Coronary artery (tissue), 2 donors: ENCODE data around the gene ERC2.

Source experiments
- DNase-seq: peaks from one replicate; pipeline ENCODE4 v3.0.0-alpha.2; 2017; ENCODE audit warnings: low spot score
- H3K27ac ChIP-seq, 2 donors: fragments of 200-600 bp; sonication (generic); one replicate each; pipeline ENCODE4 v1.5.1; 2016 to 2019
- H3K4me3 ChIP-seq: fragments of 200-600 bp; sonication (generic); 2 replicates; pipeline ENCODE4 v1.5.1; 2016; ENCODE audit warnings: mild to moderate bottlenecking, moderate library complexity
- TF ChIP-seq, protein P1 (sequence below): fragments of 200-600 bp; sonication (generic); IDR thresholded peaks from one replicate; pipeline ENCODE4 v1.5.1; 2019; ENCODE audit warnings: antibody characterized with exemption

The ERC2 gene

DNA sequence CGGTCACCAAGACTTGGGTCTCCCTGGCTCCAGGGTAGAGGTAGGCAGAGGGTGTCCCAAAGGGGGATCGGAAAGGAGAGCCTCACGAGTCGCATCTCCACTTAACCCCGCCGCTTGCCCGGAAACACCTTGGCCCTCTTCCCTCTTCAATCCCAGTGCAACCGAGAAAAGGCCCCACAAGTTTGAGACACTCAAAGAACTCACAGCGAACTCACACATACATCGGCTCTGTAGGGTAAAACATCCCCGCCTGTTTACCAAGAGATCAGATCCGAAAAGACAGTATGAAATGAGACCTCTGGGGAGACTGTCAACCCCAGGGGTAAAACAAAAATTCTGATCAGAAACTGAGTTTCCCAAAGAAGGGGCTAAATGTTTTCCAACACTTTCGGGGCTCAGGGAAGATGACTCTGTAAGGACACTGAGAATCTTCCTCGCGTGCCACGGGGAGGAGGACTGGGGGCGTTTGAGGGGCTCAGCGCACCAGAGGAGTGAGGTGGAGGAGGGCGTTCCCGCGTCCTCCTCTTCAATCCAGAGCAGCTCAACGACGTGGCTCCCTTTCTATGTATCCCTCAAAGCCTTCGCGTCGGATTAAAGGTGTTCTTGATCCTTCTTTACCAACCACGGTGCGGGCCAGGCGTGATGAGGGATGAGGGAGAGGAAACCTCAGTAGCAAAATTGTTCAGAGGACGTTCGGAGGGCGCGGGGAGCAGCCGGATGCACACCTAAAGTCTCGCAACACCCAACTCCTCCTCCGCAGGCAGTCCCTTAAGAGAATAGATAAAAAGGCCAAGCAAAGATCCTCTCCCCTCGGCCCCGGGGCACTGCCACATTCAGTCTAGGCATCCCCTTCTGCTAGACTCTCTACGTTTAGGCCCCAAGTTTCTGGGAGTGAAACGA, 984.8 kb downstream of the ERC2 start:
- TF ChIP-seq, protein P1, sequence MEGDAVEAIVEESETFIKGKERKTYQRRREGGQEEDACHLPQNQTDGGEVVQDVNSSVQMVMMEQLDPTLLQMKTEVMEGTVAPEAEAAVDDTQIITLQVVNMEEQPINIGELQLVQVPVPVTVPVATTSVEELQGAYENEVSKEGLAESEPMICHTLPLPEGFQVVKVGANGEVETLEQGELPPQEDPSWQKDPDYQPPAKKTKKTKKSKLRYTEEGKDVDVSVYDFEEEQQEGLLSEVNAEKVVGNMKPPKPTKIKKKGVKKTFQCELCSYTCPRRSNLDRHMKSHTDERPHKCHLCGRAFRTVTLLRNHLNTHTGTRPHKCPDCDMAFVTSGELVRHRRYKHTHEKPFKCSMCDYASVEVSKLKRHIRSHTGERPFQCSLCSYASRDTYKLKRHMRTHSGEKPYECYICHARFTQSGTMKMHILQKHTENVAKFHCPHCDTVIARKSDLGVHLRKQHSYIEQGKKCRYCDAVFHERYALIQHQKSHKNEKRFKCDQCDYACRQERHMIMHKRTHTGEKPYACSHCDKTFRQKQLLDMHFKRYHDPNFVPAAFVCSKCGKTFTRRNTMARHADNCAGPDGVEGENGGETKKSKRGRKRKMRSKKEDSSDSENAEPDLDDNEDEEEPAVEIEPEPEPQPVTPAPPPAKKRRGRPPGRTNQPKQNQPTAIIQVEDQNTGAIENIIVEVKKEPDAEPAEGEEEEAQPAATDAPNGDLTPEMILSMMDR, result no peak
- DNase-seq, result no peak
- Histone ChIP-seq H3K4me3 (no peak overlapping the region), H3K27ac (no peak overlapping the region)

DNA sequence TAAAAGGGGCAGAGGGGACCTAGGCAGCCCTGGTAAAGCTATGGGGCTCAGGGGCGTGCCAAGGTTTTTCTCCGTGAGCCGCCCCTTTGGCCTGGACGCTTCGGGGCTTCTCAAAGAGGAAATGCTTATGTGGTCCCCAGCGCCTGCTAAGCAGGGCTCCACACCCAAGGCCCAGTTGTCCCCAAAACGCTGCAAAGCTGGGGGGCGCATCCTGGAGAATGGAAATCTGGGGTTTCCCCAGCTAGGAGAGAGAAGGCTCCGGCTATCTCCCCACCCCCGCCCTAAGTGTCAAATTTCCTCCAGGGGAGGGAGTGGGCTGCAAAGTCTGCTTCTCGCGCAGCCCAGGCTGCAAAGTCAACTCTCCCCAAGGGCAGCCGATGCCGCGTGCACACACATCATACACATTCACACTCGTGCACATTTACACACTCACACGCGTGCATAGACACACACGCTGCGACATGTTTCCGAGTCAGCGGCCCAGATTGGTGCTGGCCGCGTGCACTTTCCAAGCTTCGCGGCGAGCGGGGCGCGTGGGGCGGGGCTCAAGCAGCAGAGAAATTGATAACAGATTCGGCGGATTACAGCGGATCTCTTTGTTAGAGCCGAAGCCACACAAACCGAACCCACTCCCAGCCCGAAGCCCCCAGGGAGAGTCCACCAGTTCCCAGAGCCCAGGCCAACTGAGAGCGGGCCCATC, 985.6 kb downstream of the ERC2 start:
- H3K4me3 ChIP-seq, result peak overlapping the region; percentile 64
- TF ChIP-seq, protein P1, result no peak
- H3K27ac ChIP-seq, result no peak overlapping the region
- no peak for DNase-seq

DNA sequence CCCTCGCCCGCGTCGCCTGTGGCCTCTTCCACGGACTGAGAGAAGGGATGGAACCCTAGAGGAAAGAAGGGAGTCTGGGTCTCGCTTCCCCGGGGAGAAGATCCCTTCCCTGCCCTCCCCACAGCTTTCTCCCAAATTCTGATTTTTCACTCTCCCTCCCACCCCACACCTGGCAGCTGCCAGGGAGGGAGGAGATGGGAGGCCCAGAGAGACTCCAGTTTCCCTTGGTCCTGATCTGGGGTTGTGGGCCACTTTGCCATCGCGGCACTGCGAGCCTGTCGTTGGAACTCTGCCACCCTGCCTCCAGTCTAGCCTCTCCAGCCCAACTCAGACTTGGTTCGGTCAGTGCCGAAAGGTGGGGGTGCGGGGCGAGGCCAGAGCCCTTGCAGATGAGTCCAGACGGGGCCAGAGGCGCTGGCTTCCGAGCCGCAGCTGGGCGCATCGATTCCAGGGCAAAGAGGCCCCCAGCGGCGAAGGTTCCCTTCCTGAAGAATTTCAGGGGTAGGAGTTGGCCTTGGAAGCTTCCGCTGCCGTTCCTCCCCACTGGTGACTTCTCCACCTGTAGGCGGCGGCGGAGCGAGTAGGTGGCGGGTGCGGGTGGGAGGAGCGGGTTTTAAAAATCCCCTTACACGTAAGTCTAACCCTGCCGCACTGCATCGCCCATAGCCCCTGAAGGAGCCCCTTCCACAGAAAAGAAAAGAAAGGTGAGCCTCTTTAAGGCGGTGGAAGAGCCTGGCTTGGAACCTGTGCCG, 986.3 kb downstream of the ERC2 start:
- H3K27ac ChIP-seq, result no peak overlapping the region
- DNase-seq, result no peak
- TF ChIP-seq, protein P1, result no peak
- peak overlapping the region; percentile 64 for H3K4me3 ChIP-seq

DNA sequence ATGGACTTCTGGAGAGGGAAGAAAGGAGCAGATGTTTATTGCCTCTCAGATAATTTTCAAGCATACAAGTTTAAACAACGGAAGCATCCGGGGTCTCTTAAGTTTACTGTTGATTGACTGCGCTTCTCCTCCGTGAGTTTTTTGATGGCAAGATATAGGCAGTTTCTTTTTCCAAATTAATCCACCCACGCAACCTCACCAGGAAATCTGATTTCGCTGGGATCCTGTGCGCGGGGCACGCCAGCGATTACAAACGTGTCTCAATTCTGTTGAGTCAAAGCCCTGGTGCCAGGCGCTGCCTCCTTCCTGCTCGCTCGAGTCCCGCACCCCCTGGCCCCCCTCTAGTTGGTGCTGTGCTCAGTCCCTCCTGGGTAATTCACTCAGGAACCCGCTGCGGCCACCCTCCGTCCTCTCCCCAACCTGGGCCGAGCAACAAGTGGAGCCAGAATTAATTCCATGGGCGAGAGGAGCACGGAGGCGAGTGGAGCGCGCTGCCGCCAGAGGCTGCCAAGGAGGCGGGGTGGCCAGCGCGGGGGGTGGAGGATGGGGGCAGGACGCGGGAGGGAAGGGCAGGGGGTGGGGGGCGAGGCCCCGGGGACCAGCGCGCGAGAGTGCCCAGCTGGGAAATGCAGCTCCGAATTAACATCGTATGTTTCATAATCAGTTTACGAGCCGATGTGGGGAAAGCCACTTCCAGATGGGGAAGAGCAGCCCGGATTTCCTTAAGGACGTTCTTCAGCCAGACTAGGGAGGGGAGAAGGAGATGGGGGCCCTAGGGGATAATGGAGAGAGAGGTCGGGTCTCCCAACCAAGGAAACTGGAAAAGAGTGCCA, 987.1 kb downstream of the ERC2 start:
- Histone ChIP-seq H3K4me3 (peak overlapping the region; percentile 64), H3K27ac (no peak overlapping the region)
- TF ChIP-seq, protein P1, result no peak
- no peak for DNase-seq

DNA sequence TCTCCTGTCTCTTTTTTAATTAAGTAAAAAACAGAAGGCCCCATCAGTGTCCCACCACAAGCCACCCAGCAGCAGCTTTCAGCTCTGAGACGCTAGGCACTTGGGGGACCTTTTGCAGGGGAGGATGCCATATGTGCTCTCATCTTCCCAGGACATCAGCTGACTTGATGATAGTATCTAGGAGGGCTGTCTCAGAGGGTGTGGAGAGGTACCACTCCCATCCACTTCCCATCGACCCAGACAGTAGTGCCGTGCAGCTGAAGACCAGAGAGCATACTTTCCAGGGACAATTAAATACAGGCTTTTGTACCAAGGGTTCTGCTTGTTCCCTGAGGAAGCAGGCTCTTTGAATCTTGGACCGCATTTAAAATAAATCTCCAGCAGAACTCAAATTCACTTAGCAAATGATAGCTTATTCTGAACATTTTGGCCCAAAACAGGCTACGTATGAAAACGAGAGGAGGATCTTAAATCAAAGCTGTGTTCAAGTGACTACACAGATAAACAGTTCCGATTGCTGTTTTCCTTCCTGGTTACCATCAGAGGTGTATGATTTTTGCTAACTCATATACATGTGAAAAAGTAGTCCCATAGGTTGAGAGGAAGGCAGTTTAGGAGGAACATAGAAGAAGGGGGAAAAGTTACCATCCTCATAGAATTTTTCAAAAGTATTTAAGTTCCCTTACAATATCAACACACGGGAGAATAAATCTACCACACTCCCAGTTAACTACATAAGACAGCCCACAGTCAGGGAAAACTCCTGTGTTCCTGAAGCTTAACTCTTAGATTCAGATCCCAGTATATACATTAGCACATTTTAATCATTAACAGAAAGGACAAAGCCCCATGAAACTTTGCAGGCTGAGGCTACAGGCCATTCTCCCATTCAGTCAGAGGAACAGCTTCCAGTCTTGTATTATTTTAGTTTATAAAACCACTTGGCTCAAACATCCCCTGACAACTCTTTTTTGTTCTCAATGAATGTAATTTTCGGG, 990.7 kb downstream of the ERC2 start:
- TF ChIP-seq, protein P1, result no peak

More for the DNA sequence above, 990.7 kb downstream of the ERC2 start:
- Histone ChIP-seq H3K4me3 (no peak overlapping the region), H3K27ac (no peak overlapping the region)
- no peak for DNase-seq
